MM.1S (cell line): ENCODE data around the gene ACADVL.

Experiments
- DNase-seq: peaks from one replicate; pipeline ENCODE4 v3.0.0-alpha.2; 2015
- H2AFZ ChIP-seq: fragments of 300-600 bp; sonication (generic); 2 replicates; pipeline ENCODE4 v1.6.0; 2016; ENCODE audit warnings: antibody characterized with exemption, low read length
- H3F3A ChIP-seq: fragments of 300-600 bp; sonication (generic); 2 replicates; pipeline ENCODE4 v1.6.1; 2016; ENCODE audit warnings: mild to moderate bottlenecking, antibody characterized with exemption, low read length, moderate library complexity, mixed read lengths; ENCODE audit not compliant: insufficient read depth
- H3K27ac ChIP-seq: fragments of 300-600 bp; sonication (generic); 2 replicates; pipeline ENCODE4 v1.5.1; 2016; ENCODE audit warnings: mild to moderate bottlenecking, low read length
- H3K27me3 ChIP-seq: fragments of 300-600 bp; sonication (generic); replicated peaks from 2 replicates; pipeline ENCODE4 v1.6.0; 2016; ENCODE audit warnings: low read length; ENCODE audit not compliant: insufficient read depth
- H3K36me3 ChIP-seq: fragments of 300-600 bp; sonication (generic); replicated peaks from 2 replicates; pipeline ENCODE4 v1.6.1; 2016; ENCODE audit warnings: mild to moderate bottlenecking, low read length, mixed read lengths; ENCODE audit not compliant: insufficient read depth
- H3K4me1 ChIP-seq: fragments of 300-600 bp; sonication (generic); 2 replicates; pipeline ENCODE4 v1.6.1; 2016; ENCODE audit warnings: low read length, mixed read lengths
- H3K4me2 ChIP-seq: fragments of 300-600 bp; sonication (generic); 2 replicates; pipeline ENCODE4 v1.6.0; 2016; ENCODE audit warnings: low read depth, low read length
- H3K4me3 ChIP-seq: fragments of 300-600 bp; sonication (generic); 2 replicates; pipeline ENCODE4 v1.5.1; 2016; ENCODE audit warnings: low read length, mixed read lengths
- H3K79me2 ChIP-seq: fragments of 300-600 bp; sonication (generic); 2 replicates; pipeline ENCODE4 v1.6.1; 2016; ENCODE audit warnings: mixed run types, low read length, mixed read lengths
- H3K9ac ChIP-seq: fragments of 300-600 bp; sonication (generic); 2 replicates; pipeline ENCODE4 v1.6.1; 2016; ENCODE audit warnings: low read length, mixed read lengths
- H3K9me2 ChIP-seq: fragments of 300-600 bp; sonication (generic); replicated peaks from 2 replicates; pipeline ENCODE4 v1.6.1; 2016; ENCODE audit warnings: mild to moderate bottlenecking, low read length, mixed read lengths; ENCODE audit not compliant: insufficient read depth
- H3K9me3 ChIP-seq: fragments of 300-600 bp; sonication (generic); replicated peaks from 2 replicates; pipeline ENCODE4 v1.6.1; 2016; ENCODE audit warnings: mild to moderate bottlenecking, low read length, mixed read lengths; ENCODE audit not compliant: insufficient read depth
- H4K20me1 ChIP-seq: fragments of 300-600 bp; sonication (generic); 2 replicates; pipeline ENCODE4 v1.6.1; 2016; ENCODE audit warnings: mild to moderate bottlenecking, low read length, moderate library complexity, mixed read lengths; ENCODE audit not compliant: insufficient read depth
- CTCF ChIP-seq: fragments of 300-600 bp; sonication (generic); IDR thresholded peaks from 2 replicates; pipeline ENCODE4 v1.5.1; 2016; ENCODE audit warnings: antibody characterized with exemption, low read length, mixed read lengths
- EZH2 ChIP-seq: fragments of 300-600 bp; sonication (generic); optimal IDR thresholded peaks from 2 replicates; pipeline ENCODE3; 2017; ENCODE audit warnings: low read depth, mild to moderate bottlenecking, antibody characterized with exemption, low read length, mixed read lengths
- EZH2phosphoT487 ChIP-seq: fragments of 300-600 bp; sonication (generic); IDR thresholded peaks from 2 replicates; pipeline ENCODE4 v1.6.1; 2018; ENCODE audit warnings: antibody characterized with exemption, low read length

ACADVL gene

DNA sequence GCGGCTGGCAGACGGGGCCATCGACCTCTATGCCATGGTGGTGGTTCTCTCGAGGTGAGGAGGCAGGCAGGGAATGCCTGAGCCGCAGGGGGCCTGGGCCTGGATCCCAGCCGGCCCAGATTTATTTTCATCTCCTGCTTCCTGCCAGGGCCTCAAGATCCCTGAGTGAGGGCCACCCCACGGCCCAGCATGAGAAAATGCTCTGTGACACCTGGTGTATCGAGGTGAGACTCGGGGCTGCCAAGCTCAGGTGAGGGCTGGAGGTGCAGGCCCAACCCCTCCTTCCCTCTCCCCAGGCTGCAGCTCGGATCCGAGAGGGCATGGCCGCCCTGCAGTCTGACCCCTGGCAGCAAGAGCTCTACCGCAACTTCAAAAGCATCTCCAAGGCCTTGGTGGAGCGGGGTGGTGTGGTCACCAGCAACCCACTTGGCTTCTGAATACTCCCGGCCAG is 4.9 kb downstream of the ACADVL start:
- no peak overlapping the region for H3K4me2 ChIP-seq
- H3K9ac ChIP-seq: no peak overlapping the region
- no peak for DNase-seq
- no peaks in the 10 kb centered on the region for H3K27me3 ChIP-seq
- H4K20me1 ChIP-seq: no peaks in the 10 kb centered on the region
- H3K9me3 ChIP-seq: no peaks in the 10 kb centered on the region
- no peaks in the 10 kb centered on the region for H3F3A ChIP-seq
- 0 out of 2 replicates have a peak, but pooled peaks cover 6% of the 10 kb centered on the region for H3K36me3 ChIP-seq
- no peak overlapping the region for H3K4me3 ChIP-seq
- no peaks in the 10 kb centered on the region for H3K9me2 ChIP-seq
- no peak for TF ChIP-seq EZH2
- TF ChIP-seq CTCF: no peak
- no peak for TF ChIP-seq EZH2phosphoT487
- no peak overlapping the region for H2AFZ ChIP-seq
- H3K4me1 ChIP-seq: peaks cover 8% of the 10 kb centered on the region
- H3K79me2 ChIP-seq: peaks cover 31% of the 10 kb centered on the region
- no peak overlapping the region for H3K27ac ChIP-seq

- no peak overlapping the region for H3K4me2 ChIP-seq
- no peak overlapping the region for H3K27ac ChIP-seq
- H3K9me3 ChIP-seq: no peaks in the 10 kb centered on the region
- H3K9me2 ChIP-seq: no peaks in the 10 kb centered on the region
- H3K27me3 ChIP-seq: no peaks in the 10 kb centered on the region
- no peak overlapping the region for H3K4me3 ChIP-seq
- no peak overlapping the region for H3K9ac ChIP-seq
- TF ChIP-seq CTCF (no peak), EZH2 (no peak), EZH2phosphoT487 (no peak)
- H4K20me1 ChIP-seq: no peaks in the 10 kb centered on the region
- H3K4me1 ChIP-seq: peaks cover 5% of the 10 kb centered on the region
- peaks cover 31% of the 10 kb centered on the region for H3K79me2 ChIP-seq
- no peaks in the 10 kb centered on the region for H3F3A ChIP-seq
- 0 out of 2 replicates have a peak, but pooled peaks cover 6% of the 10 kb centered on the region for H3K36me3 ChIP-seq
- DNase-seq: no peak
- no peak overlapping the region for H2AFZ ChIP-seq
Observed at GRCh38 chr17:7225711-7226331, 6.1 kb downstream of the ACADVL start.

DNA sequence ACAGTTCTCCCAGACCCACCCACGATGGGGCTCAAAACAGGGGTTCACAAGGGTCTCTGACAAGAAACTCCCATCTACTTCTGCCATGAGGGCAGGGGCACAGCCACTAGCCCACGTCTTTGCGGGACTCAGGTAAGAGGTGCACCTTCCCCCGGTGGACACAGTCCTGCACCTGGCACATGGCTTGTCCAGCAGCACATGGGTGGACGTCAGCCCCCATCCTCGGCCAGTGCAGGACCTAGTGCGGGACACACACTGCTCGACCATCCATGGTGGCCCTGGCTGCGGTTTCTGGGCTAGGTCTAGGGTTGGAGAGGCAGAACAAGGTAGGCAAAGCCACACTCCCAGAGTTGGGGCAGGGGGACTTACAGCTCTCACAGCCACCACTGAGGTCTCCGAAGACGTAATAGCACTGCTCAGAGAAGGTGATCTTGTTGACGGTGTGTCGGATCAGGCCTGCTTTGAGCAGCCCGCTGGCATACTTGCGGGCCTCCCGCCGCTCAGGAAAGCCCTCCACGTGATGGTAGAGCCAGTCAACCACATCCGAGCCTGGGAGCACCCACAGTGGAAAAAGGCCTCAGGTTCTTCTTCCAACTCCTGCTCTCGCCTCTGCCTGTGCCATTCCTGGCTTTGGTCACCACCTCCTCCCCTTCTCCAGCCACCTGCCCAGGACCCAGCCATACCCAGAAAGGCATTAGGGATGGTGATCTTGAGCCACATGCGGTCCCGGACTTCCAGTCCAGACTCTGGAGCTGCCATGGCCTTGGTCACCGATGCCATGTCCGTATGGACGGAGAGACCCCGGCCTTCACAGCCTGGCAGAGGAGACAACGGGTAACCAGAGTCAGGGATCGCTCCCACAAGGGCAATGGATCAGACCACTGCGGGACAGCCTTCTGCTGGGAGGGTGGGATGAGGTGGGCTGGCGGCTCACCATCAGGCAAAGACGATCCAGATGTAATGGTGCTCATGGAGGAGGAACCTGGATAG is 7.3 kb downstream of the ACADVL start:
- Histone ChIP-seq H3K27ac (no peak overlapping the region), H3K9me2 (no peaks in the 10 kb centered on the region), H3K79me2 (peaks cover 32% of the 10 kb centered on the region), H3K4me2 (no peak overlapping the region), H3K9me3 (no peaks in the 10 kb centered on the region), H2AFZ (no peak overlapping the region), H3K4me3 (no peak overlapping the region), H4K20me1 (no peaks in the 10 kb centered on the region), H3K4me1 (no peaks in the 10 kb centered on the region), H3F3A (no peaks in the 10 kb centered on the region), H3K27me3 (no peaks in the 10 kb centered on the region), H3K36me3 (0 out of 2 replicates have a peak, but pooled peaks cover 6% of the 10 kb centered on the region), H3K9ac (no peak overlapping the region)
- TF ChIP-seq EZH2 (no peak), EZH2phosphoT487 (no peak), CTCF (no peak)
- no peak for DNase-seq
